Measurements from ENCODE around the gene DEPDC4. TPM values are rescaled to one million over a fixed set of nuclear protein-coding genes. Genes with fewer than 3 reads are reported as not detected.
A peak's percentile ranks its signal among the peaks of the same experiment; 100 is the strongest.

The DEPDC4 gene
- total and polyA plus RNA-seq, 2 of the 13 experiments (the other 11 are each of a cell fraction or from before 2014, with no cell fraction given) = 2.2 to 5.7 TPM

GRCh38 chr12:100213016-100213891 lies 53.6 kb downstream of the DEPDC4 start:
- H3K27me3 ChIP-seq (ENCODE audit: control insufficient read depth in 1 of 2, insufficient read depth in 2 of 2, low read length in 2 of 2) = no peaks in the 10 kb centered on the region
- no peak overlapping the region for H2AFZ ChIP-seq (ENCODE audit: low read length)
- peak overlapping the region; percentile 61 for H3K27ac ChIP-seq (ENCODE audit: extremely low read length, insufficient read depth, low read length)
- no peaks in the 10 kb centered on the region for H3K79me2 ChIP-seq (ENCODE audit: insufficient read depth, low read length)
- H3K4me2 ChIP-seq (ENCODE audit: low read depth, low read length) = 0 out of 2 replicates have a peak overlapping the region, but pooled peaks have one; percentile 21
- 46% methylated on average over 5 of the region's 5 CpGs for WGBS (ENCODE audit: low lambda C conversion rate)
- no peaks in the 10 kb centered on the region for H3K9me3 ChIP-seq (ENCODE audit: low read length)
- no TSS peak for BruUV-seq (replicated peaks)
- H3K36me3 ChIP-seq (replicated peaks in 1 of 2; ENCODE audit: control insufficient read depth in 1 of 2, insufficient read depth in 2 of 2, low read length in 2 of 2) = peaks cover 5 to 38% of the 10 kb centered on the region in 2 experiments
- in situ Hi-C loops (cut with HindIII; ENCODE audit: extremely low pct_ligation_motif_present, low pct_unique_long_range_greater_than_20kb) (no loop called here), intact Hi-C loops (cut with micrococcal nuclease; ENCODE audit: unreplicated experiment) (no loop called here)
- peaks cover 39% of the 10 kb centered on the region for H3K4me1 ChIP-seq (ENCODE audit: insufficient read depth, low read length)
- ATAC-seq (peak; percentile 93), FAIRE-seq (peak; percentile 77), DNase-seq (ENCODE audit: low spot score) (peak; percentile 52)
- ChIA-PET CTCF (ENCODE audit: low intra/inter-chr PET ratio, low total read pairs) (no interaction called here), POLR2A (interaction anchor here (1.2 to 1.6 kb wide), 2 partner anchors 11 to 12 kb away, joined by 3 to 4 read pairs; partner anchors contain the start of gene ACTR6)
- no peaks in the 10 kb centered on the region for H4K20me1 ChIP-seq (ENCODE audit: insufficient read depth, low read length)
- H3K4me3 ChIP-seq (replicated peaks in 1 of 3; ENCODE audit: insufficient read depth in 1 of 3, low read depth in 2 of 3, low read length in 3 of 3) = no peak overlapping the region; a peak in 2 of 6 replicates
- H3K9ac ChIP-seq (ENCODE audit: insufficient read depth, low read depth, low read length) = no peak overlapping the region
- TF ChIP-seq SCMH1 (CRISPR knock-in tag; IDR thresholded peaks at IDR 0.05; ENCODE audit: borderline replicate concordance) (no peak), ZNF460 (CRISPR knock-in tag; IDR thresholded peaks at IDR 0.05; ENCODE audit: borderline replicate concordance) (peak; percentile 64), SMC3 (IDR thresholded peaks at IDR 0.05; ENCODE audit: low read length) (no peak), JUND (CRISPR knock-in tag; IDR thresholded peaks at IDR 0.05) (no peak), NR2F1 (CRISPR knock-in tag; IDR thresholded peaks at IDR 0.05) (no peak), AHDC1 (CRISPR knock-in tag; IDR thresholded peaks at IDR 0.05; ENCODE audit: borderline replicate concordance) (no peak), ARID3A (IDR thresholded peaks at IDR 0.05; ENCODE audit: low read depth, low read length) (0 out of 2 replicates have a peak, but pooled peaks have one; percentile 29), ZNF432 (CRISPR knock-in tag; IDR thresholded peaks at IDR 0.05; ENCODE audit: borderline replicate concordance) (no peak), MZF1 (CRISPR knock-in tag; IDR thresholded peaks at IDR 0.05; ENCODE audit: borderline replicate concordance) (no peak), FOXJ3 (CRISPR knock-in tag; IDR thresholded peaks at IDR 0.05; ENCODE audit: borderline replicate concordance) (no peak), ZNF672 (CRISPR knock-in tag; IDR thresholded peaks at IDR 0.05) (no peak), NR2F6 (IDR thresholded peaks at IDR 0.05) (no peak), NR2F6 (CRISPR knock-in tag; IDR thresholded peaks at IDR 0.05) (no peak), HIVEP1 (CRISPR knock-in tag; IDR thresholded peaks at IDR 0.05) (no peak), SRSF9 (IDR thresholded peaks at IDR 0.05; ENCODE audit: borderline replicate concordance, insufficient read depth, low read depth, low read length, poor library complexity, severe bottlenecking) (no peak), SPEN (CRISPR knock-in tag; IDR thresholded peaks at IDR 0.05; ENCODE audit: low read depth) (no peak)
